Measurements from ENCODE around the gene SFXN4.

DNA sequence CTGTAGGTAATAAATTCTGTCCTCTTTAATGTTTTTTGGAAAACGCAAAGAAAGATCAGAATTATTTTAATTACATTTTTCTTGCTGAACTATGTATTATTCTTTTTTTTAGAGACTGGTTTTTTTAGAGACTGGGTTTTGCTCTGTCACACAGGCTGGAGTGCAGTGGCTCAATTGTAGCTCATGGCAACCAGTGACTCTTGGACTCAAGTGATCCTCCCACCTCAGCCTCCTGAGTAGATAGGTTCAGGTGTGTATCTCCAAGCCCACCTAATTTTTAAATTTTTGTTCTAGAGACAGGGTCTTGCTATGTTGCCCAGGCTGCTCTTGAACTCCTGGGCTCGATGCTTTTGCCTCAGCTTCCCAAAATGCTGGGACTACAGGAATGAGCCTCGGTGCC, 66.9 kb downstream of the SFXN4 start:
- TF ChIP-seq, protein P1, sequence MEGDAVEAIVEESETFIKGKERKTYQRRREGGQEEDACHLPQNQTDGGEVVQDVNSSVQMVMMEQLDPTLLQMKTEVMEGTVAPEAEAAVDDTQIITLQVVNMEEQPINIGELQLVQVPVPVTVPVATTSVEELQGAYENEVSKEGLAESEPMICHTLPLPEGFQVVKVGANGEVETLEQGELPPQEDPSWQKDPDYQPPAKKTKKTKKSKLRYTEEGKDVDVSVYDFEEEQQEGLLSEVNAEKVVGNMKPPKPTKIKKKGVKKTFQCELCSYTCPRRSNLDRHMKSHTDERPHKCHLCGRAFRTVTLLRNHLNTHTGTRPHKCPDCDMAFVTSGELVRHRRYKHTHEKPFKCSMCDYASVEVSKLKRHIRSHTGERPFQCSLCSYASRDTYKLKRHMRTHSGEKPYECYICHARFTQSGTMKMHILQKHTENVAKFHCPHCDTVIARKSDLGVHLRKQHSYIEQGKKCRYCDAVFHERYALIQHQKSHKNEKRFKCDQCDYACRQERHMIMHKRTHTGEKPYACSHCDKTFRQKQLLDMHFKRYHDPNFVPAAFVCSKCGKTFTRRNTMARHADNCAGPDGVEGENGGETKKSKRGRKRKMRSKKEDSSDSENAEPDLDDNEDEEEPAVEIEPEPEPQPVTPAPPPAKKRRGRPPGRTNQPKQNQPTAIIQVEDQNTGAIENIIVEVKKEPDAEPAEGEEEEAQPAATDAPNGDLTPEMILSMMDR (IDR thresholded peaks at IDR 0.05 in 8 of 11, conservative IDR thresholded peaks at IDR 0.05 in 3 of 11), result no peak
- no peak for TF ChIP-seq POLR2A (IDR thresholded peaks at IDR 0.05)

Measured in spleen (tissue), 7 donors.